D341Med (cell line): Measurements from ENCODE around the gene ATP6V0B.

Experiments
- DNase-seq: peaks from one replicate; pipeline ENCODE4 v3.0.0; 2012; ENCODE audit warnings: low spot score

Gene ATP6V0B

DNA sequence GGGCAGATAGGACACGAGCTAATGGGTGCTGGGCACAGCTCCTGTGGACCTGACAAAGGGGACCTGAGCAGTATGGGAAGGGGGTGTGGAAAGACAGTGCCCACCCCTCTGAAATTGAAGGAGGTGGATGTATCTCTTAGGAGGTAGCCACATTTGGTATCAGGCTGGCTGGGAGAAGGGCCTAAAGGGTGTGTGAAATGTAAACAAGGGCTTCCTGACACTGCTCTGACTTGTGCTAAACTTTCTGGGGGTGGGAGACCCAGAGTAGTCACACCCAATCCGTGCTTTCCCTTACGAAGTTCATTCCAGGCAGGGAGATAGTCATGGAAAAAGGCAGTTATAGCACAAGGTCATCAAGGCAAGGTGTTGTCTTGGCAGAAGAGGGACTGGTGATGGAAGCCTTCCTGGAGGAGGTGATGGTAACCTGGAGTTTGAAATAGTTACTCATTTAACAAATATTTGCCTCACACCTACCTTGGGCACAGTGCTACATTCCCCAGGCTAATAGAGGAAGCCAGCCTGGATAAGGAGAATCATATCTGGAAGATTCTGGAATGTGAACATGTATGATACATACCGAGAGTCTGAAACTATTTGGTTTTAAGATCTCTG is 11.3 kb downstream of the ATP6V0B start:
- DNase-seq: no peak

DNA sequence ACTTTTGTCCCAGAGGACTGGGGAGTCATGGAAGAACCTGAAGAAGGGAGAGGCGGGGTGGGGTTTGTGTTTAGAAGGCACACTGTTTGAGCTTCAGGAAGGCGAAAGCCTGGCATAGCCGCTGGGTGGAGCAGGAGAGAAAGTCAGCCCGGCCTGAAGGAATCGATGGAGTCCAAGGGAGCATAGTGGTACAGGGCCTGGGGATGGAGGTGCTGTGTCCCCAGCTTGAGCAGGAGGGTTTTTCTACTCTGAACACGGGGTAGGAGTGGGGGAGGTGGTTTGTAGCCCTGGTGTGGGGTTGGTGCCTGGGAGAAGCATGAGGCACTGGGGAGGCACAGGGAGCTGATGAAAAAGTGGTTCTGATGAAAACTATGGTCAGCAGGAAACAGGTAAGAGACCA is 12.0 kb downstream of the ATP6V0B start:
- no peak for DNase-seq

DNA sequence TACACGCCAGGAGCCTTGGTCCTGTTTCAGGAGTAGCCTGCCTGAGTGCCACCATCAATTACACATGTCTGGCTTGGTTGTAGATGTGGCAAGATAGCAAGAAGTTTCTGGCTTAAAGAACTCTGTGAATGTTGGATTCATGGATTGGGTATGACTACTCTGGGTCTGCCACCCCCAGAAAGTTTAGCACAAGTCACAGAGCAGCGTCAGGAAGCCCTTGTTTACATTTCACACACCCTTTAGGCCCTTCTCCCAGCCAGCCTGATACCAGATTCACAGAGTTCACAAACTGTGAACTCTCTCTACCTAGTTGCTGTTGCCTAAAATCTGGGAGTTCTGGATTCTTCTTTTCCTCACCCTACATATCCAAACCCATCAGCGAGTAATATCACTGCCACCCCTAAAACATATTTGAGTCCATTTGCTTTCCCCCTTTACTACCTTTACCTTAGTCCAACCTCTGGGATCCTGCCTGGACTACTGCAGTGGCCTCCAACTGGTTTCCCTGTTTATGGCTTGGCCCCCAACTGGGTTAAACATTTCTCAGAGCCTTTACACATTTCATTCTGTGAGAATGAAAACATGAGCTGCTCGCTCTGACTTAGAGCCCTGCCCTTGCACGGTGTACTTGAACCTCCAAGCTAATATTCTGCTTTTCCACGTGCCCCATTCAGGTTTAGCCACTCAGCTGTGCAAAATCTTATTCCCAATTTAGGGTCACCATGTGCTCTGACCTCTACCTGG is 12.6 kb downstream of the ATP6V0B start:
- no peak for DNase-seq

DNA sequence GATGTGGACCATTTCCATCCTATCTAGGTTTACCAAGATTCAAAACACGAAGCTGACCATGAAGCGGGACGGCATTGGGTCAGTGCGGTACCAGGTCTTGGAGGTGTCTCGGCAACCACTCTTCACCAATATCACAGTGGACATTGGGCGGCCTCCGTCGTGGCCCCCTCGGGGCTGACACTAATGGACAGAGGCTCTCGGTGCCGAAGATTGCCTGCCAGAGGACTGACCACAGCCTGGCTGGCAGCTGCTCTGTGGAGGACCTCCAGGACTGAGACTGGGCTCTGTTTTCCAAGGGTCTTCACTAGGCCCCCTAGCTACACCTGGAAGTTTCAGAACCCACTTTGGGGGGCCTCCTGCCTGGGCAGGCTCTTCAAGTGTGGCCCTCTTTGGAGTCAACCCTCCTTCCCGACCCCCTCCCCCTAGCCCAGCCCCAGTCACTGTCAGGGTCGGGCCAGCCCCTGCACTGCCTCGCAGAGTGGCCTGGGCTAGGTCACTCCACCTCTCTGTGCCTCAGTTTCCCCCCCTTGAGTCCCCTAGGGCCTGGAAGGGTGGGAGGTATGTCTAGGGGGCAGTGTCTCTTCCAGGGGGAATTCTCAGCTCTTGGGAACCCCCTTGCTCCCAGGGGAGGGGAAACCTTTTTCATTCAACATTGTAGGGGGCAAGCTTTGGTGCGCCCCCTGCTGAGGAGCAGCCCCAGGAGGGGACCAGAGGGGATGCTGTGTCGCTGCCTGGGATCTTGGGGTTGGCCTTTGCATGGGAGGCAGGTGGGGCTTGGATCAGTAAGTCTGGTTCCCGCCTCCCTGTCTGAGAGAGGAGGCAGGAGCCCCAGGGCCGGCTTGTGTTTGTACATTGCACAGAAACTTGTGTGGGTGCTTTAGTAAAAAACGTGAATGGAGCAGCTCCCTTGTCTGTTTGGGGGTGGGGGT is 15.8 kb downstream of the ATP6V0B start:
- no peak for DNase-seq

DNA sequence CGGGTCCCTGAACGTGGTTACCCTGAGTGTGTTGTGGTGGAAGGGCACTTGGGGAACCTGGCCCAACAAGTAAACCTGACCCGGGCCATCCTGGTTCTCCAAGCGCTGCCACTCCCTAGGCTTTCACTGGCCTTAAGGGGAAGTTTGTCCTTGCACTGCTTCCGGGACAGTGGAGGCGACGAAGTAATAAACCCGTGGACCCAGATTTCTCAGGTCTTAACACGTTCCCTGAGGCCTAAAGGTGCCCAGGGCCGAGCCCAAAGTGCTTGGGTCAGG is 16.4 kb downstream of the ATP6V0B start:
- DNase-seq: no peak

DNA sequence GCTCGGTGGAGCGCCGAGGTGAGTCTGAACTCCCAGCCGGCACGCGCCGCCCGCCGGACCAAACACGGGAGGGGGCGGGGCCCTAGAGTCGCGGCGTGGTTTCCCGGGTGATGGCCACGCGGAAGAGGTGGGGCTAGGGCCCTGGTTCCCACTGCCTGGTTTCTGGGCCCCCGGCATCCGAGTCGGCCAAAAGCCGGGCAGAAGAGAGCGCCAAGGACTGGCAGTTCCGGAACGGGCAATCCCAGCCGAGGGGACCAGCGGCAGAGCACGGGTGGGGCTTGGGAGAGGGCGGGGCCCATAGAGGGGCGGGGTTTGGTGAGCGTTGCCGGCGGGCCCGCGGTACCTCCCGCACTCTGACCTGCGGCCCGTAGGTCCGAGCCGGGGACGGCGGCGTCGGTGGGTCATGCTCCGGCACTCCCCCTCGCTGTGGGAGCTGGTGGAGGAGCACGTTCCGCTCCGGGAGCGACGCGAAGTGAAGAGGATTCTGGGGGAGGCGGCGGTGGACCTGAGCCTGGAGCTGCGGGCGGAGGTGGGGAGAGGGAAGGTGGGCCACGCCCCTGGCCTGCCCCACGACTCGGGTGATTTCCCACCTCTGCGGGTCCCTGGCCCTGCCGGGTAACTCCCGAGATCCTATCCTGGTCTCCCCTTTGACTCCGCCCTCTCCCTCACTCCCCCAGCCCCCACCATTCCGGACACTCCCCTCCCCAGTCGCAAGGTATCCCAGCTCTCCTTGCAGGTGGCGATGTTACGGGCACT is 16.9 kb downstream of the ATP6V0B start, which contains the start of gene CCDC24:
CCDC24 (plus strand) TSS at position 124 of the 756 bp plus-strand sequence; CDS start at position 404, 280 bp downstream.
- DNase-seq: peak; percentile 84

DNA sequence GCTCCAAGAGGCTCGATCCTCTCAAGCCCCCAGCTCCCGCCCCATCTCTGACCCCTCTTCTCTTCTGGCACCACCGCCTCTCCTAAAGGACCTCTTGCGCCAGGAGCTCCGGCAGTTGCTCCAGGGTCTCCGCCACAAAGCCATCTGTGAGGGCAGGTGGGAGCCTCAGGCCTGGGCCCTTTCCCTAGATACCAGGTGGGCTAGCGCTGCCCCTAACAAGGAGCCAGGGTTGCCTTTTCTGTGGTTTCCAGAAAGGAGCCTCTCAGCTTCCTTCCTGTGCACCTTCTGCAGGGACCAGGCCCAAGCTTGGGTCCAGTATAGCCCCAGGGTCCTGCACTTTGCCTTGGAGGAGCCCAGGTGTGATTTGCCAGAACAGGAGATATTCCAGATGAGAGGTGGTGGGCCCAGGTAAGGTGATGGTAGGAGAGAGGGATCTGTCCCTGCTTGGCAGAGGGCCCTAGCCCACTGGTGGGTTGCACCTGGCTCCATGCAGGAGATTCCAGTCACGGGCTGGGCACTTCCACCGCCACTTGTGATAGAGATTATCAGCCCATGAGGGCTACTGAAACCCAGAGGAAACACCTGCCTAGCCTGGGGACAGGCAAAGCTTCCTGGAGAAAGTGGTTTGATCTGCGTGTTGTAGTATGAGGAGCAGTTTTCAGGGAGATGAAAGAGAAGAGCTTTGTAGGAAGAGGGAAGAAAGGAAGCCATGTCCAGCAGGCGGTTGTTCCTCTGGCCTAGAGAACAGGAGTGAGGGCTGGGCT is 17.7 kb downstream of the ATP6V0B start:
- no peak for DNase-seq

DNA sequence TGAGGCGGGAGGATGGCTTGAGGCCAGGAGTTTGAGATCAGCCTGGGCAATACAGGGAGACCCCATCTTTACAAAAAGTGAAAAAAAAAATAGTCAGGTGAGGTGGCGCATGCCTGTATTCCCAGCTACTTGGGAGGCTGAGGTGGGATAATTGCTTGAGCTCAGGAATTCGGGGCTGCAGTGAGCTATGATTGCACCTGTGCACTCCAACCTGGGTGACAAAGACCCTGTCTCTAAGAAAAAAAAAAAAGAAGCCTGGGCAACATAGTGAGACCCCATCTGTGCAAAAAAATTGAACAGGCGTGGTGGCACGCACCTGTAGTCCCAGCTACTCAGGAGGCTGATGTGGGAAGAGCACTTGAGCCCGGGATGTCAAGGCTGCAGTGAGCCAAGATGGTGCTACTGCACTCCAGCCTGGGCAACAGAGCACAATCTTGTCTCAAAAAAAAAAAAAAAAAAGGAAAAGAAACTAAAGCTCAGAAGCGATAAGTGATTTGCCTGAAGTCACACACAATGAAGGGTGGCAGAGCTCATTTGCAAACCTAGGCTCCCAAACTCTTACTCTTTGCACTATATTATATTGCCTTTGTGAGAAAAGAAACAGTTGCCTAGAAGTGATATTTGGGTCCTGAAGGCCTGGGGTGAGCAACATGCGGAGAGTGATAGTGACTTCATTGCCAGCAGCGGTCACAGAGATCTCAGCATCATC is 18.6 kb downstream of the ATP6V0B start:
- no peak for DNase-seq

DNA sequence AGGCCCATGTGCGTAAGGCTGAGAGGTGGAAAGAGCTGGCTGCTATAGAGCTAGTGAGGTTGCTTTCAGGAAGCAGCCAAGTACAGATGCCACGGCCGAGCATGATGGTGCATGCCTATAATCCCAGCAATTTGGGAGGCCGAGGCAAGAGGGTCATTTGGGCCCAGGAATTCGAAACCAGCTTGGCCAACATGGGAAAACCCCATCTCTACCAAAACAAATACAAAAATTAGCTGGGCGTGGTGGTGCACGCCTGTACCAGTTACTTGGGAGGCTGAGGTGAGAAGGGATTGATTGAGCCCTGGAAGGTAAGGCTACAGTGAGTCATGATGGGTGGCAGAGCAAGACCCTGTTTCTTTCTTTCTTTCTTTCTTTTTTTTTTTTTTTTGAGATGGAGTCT is 19.3 kb downstream of the ATP6V0B start:
- no peak for DNase-seq

DNA sequence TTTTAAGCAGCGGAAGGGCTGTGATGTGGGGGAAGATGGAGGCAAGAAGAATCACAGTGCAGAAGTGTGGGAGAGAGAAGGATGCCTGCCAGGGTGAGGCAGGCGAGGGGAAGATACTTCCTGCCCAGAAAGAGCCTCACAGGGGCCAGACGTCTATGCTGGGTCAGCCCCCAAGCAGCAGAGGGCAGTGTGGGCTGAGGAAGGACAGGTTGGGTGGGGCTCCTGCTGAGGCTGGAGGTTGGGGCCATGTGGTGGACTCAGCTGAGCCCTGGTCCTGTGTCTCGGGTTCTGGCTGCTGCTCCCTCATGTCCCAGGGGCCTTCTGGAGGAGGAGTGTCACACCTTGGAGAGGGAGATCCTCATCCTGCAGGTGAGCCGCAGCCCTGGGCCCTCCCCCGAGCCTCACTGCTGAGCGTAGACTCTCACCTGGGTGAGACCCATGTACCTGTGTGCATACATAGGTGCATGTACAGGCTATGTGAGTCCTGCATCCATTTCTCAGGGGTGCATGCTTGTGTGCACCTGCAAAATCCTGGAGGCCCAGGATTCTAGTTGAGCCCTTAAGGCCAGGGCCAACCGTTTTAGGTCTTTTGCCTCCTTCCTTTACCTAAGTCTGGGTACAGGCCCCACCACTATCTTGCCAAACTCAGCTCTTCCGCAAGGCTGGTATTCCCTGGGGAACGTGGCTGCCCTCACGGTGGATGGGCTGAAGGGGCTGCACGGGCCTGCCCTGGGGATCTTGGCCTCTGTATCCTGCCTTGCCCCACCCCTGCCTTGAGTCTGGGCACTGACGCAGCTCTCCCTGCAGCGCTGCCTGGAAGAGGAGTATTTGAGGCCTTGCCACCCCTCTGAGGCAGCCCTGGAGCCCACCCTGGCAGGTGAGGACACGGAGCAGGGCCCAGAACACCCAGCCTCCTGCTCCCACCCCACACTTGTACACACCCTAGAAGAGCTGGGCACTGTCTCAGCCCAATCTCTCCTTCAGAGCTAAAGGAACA is 20.3 kb downstream of the ATP6V0B start:
- peak; percentile 64 for DNase-seq

DNA sequence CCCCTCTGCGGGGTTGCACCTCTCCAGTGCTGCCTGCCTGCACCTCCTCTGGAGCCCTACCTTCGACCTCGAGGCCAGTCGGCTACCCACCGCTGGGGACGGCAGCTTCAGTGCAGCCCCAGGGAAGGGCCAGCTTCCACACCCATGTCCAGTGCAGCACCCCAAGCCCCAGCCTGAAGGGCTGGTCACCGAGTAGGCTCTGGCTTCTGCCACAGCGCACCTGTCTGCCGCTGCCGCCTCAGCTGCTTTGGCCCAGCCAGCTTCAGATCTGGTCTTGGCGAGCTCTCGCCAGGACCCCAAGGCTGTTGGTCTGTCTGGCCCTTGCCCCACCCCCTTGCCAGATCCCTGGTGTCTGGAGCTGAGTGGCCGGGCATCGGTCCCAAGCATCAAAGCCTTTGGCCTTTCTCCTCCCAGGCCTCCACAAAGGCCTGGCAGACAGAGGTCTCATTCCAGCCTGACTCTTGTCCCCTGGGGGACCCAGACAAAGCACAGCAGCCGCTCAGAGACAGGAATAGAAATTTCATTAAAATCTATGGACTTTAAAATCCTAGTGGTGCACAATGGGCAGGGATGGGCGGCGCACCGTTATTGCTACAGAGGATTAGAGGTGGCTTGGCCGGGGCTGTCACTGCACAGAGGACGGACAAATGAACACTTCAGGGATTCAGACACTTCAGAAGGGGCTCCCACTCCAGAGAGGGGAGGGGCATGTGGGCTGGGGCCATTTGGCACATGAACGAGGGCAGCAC is 21.4 kb downstream of the ATP6V0B start:
- DNase-seq: no peak

DNA sequence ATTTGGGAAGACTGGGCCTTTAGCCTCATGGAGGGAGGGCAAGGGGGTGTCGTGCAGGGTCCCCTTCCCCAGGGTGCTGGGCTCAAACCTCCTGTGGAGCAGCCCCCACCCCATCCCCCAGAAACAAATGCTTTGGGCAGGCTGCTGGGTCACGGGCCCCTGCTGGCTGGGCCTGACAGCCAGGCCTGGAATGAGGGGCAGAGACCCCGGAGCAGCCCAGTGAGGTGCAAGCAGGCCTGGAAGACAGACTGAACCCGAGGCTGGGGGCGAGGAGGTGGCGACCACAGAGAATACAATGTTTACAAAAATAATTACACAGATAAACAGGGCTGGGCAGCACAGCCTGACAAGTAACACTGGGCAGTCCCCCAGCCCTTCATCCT is 22.0 kb downstream of the ATP6V0B start:
- DNase-seq: no peak

DNA sequence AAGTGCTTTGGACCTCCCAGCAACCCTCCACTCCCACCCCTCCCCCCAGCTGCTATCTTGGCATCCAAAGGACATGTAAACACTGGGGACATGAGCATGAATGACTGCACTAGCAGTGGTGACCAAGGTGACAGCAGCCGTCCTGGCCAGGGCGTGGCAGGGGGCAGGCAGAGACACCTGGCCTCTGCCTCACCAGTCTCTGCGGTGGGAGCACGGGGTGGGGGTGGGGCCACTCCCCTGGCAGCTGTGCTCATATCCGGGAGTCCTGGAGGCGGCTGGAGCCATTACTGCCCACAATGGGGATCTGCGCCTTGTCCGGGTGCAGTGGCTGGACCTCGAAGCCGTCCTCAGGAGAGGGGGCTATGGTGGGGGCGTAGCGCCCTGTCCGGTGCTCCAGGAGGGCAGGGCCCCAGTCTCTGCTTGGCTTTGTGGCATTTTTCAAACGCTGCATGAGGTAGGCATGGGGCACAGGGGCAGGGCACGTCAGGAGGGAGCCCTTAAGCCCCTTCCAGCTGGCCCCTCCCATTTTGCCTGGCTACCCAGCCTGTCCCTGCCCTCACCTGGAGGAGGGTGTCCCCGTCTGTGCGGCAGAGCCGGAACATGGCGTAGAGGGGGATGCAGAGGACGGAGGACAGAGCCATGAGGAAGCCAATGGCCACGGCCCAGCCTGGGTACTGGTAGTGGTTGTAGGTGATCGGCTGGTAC is 22.7 kb downstream of the ATP6V0B start:
- DNase-seq: no peak

DNA sequence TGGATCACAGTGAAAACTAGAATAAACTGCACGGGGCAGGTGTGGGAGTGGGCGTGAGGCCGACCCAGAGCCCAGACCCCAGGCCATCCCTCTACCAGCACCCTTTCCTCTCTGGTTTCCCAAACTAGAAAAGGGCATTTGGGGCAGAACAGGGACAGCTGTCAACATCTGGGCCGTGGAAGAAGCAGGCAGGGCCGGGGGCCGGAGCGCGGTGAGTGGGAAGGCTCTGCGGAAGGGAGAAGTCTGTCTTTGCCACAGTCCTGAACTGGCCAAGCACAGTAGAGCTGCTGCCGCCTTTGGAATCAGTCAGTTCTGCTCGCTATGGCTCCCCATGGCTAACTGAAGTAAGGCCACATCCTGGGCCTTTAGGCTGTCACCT is 23.2 kb downstream of the ATP6V0B start:
- DNase-seq: no peak

DNA sequence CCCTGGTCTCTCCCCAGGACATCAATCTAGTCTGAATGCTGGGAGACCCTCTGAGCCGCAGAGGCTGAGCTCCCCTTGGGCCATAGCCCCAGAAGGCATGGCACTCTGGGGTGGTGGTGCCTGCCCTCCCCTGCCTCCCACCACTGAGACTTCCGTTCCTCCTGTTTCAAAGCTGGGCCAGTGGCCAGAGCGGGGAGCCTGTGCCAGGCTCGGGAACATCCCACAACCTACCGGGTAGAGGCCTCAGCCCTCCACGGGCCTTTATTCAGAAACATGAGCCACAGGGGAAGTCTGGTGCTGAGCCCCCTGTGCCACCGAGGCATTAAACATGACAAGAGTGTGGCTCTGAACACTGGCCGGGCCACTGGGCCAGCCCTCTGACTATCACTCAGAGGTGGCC is 24.7 kb downstream of the ATP6V0B start:
- DNase-seq: no peak

DNA sequence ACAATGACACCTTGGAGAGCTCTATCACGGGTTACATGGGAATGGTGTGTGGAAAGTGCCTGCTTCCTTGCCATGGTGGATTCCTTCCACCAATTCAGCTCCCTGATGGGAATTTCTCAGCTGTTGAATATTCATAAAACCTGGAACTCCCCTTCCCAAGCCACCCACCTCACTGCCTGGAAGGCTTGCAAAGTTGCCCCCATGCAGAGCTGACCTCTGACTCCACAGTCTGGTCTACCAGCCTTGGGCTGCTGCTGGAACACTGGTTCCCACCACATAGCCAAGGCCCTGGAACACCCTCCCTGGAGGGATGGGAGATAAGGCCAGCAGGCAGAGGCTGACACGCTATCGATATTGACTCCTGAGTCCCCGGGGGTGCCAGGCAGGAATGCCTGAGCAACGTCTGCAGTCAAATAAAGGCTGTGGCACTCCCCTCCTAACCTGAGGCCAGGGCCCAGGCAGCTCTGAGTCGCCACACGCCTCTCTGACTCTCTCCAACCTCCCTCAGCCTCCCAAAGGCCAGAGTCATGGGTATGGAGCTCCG is 25.4 kb downstream of the ATP6V0B start:
- DNase-seq: no peak

DNA sequence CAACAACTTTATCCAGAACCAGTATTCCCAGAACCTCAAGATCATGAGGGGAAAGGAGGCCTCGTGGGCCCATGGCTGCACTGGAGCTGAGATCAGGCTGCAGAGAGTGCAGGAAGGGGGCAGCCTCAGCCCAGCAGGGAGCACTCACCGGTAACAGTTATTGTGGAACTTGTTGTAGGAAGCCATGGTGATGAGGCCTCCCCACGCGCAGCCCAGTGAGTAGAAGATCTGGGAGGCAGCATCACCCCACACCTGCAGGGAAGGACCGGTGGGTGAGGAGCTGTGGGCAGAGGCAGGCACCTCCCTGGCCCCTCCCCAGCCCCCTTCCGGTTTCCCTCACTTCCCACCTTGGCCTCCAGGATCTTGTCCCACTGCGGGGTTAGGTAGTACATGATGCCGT is 27.4 kb downstream of the ATP6V0B start:
- no peak for DNase-seq

DNA sequence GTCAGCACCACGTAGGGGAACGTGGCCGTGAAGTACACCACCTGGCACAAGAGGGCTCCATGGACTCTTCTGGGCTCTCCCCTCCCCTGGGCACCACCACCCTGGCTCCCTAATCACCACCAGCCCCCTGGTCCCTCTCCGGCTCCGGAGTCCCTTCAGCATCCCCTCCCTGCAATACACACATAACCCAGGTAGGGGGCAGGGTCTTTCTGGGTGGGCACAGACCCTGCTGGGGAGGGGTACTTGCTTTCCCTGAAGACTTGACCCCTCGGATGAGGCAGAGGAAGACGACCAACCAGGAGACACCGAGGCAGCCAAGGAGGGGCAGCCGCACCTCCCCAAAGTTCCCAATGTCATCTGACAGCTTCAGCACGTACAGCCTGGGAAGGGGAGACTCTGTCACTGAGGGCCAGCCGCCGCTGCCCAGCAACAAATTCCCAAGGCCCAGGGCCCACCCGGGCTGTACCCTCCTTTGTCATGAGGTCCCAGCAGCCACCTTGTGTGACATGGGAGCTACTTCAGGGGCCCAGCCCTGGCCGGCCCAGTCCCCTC is 27.9 kb downstream of the ATP6V0B start:
- no peak for DNase-seq
